NCI-H1436 treated with DMSO at 0.1 percent for 48 hours (cell line): ENCODE results near the gene UBQLN4.

Experiments
- DNase-seq: peaks from one replicate; lab custom pipeline; 2025; lab: John Stamatoyannopoulos, UW

Gene UBQLN4

GRCh38 chr1:156014829-156015228 lies 38.8 kb downstream of the UBQLN4 start:
- no peak for DNase-seq

- no peak for DNase-seq
These were observed 41.4 kb downstream of the UBQLN4 start for GRCh38 chr1:156012051-156012817.

- no peak for DNase-seq
These were observed 44.2 kb downstream of the UBQLN4 start for GRCh38 chr1:156009404-156009803.

- DNase-seq, result no peak
These were observed 46.8 kb downstream of the UBQLN4 start for GRCh38 chr1:156006666-156007376.

- DNase-seq, result no peak
These were observed 48.6 kb downstream of the UBQLN4 start for GRCh38 chr1:156004843-156005584.

- DNase-seq, result no peak
These were observed 49.7 kb downstream of the UBQLN4 start for GRCh38 chr1:156003923-156004188.

GRCh38 chr1:156002188-156002911 lies 51.2 kb downstream of the UBQLN4 start:
- DNase-seq, result no peak

- no peak for DNase-seq
These were observed 51.9 kb downstream of the UBQLN4 start for GRCh38 chr1:156001662-156002171.

- DNase-seq, result no peak
These were observed 52.5 kb downstream of the UBQLN4 start for GRCh38 chr1:156001021-156001661.

- no peak for DNase-seq
These were observed 53.6 kb downstream of the UBQLN4 start for GRCh38 chr1:155999964-156000363.

GRCh38 chr1:155996166-155996565 lies 57.4 kb downstream of the UBQLN4 start:
- DNase-seq, result no peak

- DNase-seq, result no peak
These were observed 60.0 kb downstream of the UBQLN4 start for GRCh38 chr1:155993595-155993994.

GRCh38 chr1:155990005-155990739 lies 63.4 kb downstream of the UBQLN4 start:
- no peak for DNase-seq

GRCh38 chr1:155989242-155990004 lies 64.2 kb downstream of the UBQLN4 start:
- DNase-seq, result no peak
